Lower lobe of right lung (tissue), 2 donors: ENCODE results near the gene EPM2A. TPM values are rescaled to one million over a fixed set of nuclear protein-coding genes. Genes with fewer than 3 reads are reported as not detected.

Source experiments
- ATAC-seq, 2 donors: fragments of 200-7000 bp; cut with Tn5 transposase; one replicate each; pipeline ENCODE4 v1.9.1; 2020 to 2022; ENCODE audit warnings: mild to moderate bottlenecking in 2 of 2, moderate library complexity in 2 of 2
- DNase-seq: peaks from one replicate; pipeline ENCODE4 v3.0.0-alpha.2; 2020
- H3K27ac ChIP-seq: fragments of 200-600 bp; one replicate; pipeline ENCODE4 v1.8.0; 2022
- H3K27me3 ChIP-seq: fragments of 200-600 bp; one replicate; pipeline ENCODE4 v1.8.0; 2022; ENCODE audit warnings: low read depth
- H3K36me3 ChIP-seq: fragments of 200-600 bp; one replicate; pipeline ENCODE4 v1.8.0; 2022; ENCODE audit warnings: mild to moderate bottlenecking
- H3K4me1 ChIP-seq: fragments of 200-600 bp; one replicate; pipeline ENCODE4 v1.8.0; 2022
- H3K4me3 ChIP-seq: fragments of 200-600 bp; one replicate; pipeline ENCODE4 v1.8.0; 2022; ENCODE audit warnings: mild to moderate bottlenecking
- H3K9me3 ChIP-seq: fragments of 200-600 bp; one replicate; pipeline ENCODE4 v1.8.0; 2022
- CTCF ChIP-seq: fragments of 200-600 bp; IDR thresholded peaks from one replicate; pipeline ENCODE4 v1.8.0; 2022; ENCODE audit warnings: antibody characterized with exemption, mild to moderate bottlenecking
- intact Hi-C: fragments of 100-400 bp; cut with DNase I; formaldehyde crosslinking; loops from one replicate; pipeline ENCODE4 v1.11.0; 2022
- total RNA-seq: library from RNA; stranded (reverse); fragmentation: NEBNext Ultra II Directional; extraction: Animal tissue kit (Norgen Biotek cat#: 25700); gene quantifications from one replicate; pipeline ENCODE4 v1.2.1, GENCODE V29; 2021
- donor health status: DM: no; HTN: yes; CAD: no; lungs with severe emphysema.

Gene EPM2A
- total RNA-seq, 1 donor from 2014 or later: 10.6 TPM

- Histone ChIP-seq H3K27ac (no peak overlapping the region), H3K36me3 (no peaks in the 10 kb centered on the region), H3K9me3 (peaks cover 7% of the 10 kb centered on the region), H3K4me3 (no peak overlapping the region), H3K4me1 (no peaks in the 10 kb centered on the region), H3K27me3 (no peaks in the 10 kb centered on the region)
- ATAC-seq (no peak), DNase-seq (no peak)
- no peak for TF ChIP-seq CTCF
- intact Hi-C loops: no loop called here
These were observed 41.1 kb downstream of the EPM2A start for GRCh38 chr6:145694083-145694737.

GRCh38 chr6:145690969-145691368 lies 44.4 kb downstream of the EPM2A start:
- no peaks in the 10 kb centered on the region for H3K36me3 ChIP-seq
- no peaks in the 10 kb centered on the region for H3K27me3 ChIP-seq
- intact Hi-C loops: no loop called here
- ATAC-seq (no peak), DNase-seq (no peak)
- H3K27ac ChIP-seq: no peak overlapping the region
- TF ChIP-seq CTCF: no peak
- H3K4me3 ChIP-seq: no peak overlapping the region
- no peaks in the 10 kb centered on the region for H3K4me1 ChIP-seq
- H3K9me3 ChIP-seq: peaks cover 7% of the 10 kb centered on the region

- H3K27ac ChIP-seq: no peak overlapping the region
- ATAC-seq: no peak
These were observed 45.8 kb downstream of the EPM2A start for GRCh38 chr6:145689529-145689928.

GRCh38 chr6:145688493-145688905 lies 46.8 kb downstream of the EPM2A start:
- Histone ChIP-seq H3K9me3 (peaks cover 7% of the 10 kb centered on the region), H3K27me3 (no peaks in the 10 kb centered on the region), H3K36me3 (no peaks in the 10 kb centered on the region), H3K27ac (no peak overlapping the region), H3K4me3 (no peak overlapping the region), H3K4me1 (no peaks in the 10 kb centered on the region)
- TF ChIP-seq CTCF: no peak
- intact Hi-C loops: no loop called here
- DNase-seq (no peak), ATAC-seq (no peak)

More at GRCh38 chr6:145689529-145689928, 45.8 kb downstream of the EPM2A start:
- intact Hi-C loops: no loop called here
- no peak for DNase-seq
- H3K4me1 ChIP-seq: no peaks in the 10 kb centered on the region
- H3K36me3 ChIP-seq: no peaks in the 10 kb centered on the region
- H3K27me3 ChIP-seq: no peaks in the 10 kb centered on the region
- TF ChIP-seq CTCF: no peak
- peaks cover 7% of the 10 kb centered on the region for H3K9me3 ChIP-seq
- no peak overlapping the region for H3K4me3 ChIP-seq

GRCh38 chr6:145685932-145686331 lies 49.4 kb downstream of the EPM2A start:
- no peak for ATAC-seq

More at GRCh38 chr6:145685932-145686331, 49.4 kb downstream of the EPM2A start:
- Histone ChIP-seq H3K4me1 (no peaks in the 10 kb centered on the region), H3K9me3 (no peaks in the 10 kb centered on the region), H3K27ac (no peak overlapping the region), H3K4me3 (no peak overlapping the region), H3K27me3 (no peaks in the 10 kb centered on the region), H3K36me3 (peaks cover 6% of the 10 kb centered on the region)
- DNase-seq: no peak
- intact Hi-C loops: no loop called here
- TF ChIP-seq CTCF: no peak
